HG03354 (cell line): Measurements from ENCODE around the gene KREMEN2.
"Not testable (repeated sequence)": the region's sequence is repeated elsewhere in the genome, so short reads cannot be mapped to it uniquely, and the experiment has no call there.

Experiments used
- ATAC-seq: cut with Tn5 transposase; IDR thresholded peaks from one replicate; pipeline ENCODE4 v1.9.1; 2021; ENCODE audit warnings: mild to moderate bottlenecking; ENCODE audit not compliant: unreplicated experiment, poor library complexity, severe bottlenecking

KREMEN2 gene, protein sequence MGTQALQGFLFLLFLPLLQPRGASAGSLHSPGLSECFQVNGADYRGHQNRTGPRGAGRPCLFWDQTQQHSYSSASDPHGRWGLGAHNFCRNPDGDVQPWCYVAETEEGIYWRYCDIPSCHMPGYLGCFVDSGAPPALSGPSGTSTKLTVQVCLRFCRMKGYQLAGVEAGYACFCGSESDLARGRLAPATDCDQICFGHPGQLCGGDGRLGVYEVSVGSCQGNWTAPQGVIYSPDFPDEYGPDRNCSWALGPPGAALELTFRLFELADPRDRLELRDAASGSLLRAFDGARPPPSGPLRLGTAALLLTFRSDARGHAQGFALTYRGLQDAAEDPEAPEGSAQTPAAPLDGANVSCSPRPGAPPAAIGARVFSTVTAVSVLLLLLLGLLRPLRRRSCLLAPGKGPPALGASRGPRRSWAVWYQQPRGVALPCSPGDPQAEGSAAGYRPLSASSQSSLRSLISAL

GRCh38 chr16:2963723-2964474, at the start of gene KREMEN2:
Gene KREMEN2 (plus strand): TSS chr16:2964275. CDS start chr16:2964521, 246 bp downstream.
- ATAC-seq: no peak

DNA sequence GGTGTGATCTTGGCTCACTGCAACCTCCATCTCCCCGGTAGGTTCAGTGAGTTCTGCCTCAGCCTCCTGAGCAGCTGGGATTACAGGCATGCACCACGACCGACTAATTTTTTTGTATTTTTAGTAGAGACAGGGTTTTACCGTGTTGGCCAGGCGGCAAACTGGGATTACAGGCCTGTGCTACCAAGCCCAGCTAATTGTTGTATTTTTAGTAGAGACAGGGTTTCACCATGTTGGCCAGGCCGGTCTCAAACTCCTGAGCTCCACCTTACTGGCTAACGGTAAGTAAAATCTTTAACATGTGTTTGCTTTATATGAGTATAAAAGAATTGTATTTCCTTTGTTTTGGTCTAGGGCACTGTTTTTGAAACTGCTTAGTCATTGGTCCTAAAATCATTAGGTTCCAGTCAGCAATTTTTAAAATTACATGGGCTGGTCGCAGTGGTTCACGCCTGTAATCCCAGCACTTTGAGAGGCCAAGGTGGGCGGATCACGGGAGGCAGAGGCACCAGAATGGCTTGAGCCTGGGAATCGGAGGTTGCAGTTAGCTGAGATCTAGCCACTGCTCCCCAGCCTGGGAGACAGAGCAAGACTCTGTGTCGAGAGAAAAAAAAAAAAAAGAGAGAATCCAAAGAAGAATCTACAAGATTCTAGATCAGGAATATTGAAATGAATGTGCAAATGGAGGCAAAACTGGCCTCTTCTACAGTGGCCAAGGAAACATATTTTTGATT, 48.7 kb upstream of the KREMEN2 start:
- no peak for ATAC-seq

- ATAC-seq: no peak
Observed at GRCh38 chr16:2919511-2920255, 44.4 kb upstream of the KREMEN2 start.

- no peak for ATAC-seq
Observed at GRCh38 chr16:2923481-2923880, 40.6 kb upstream of the KREMEN2 start.

GRCh38 chr16:2924901-2925755, 38.9 kb upstream of the KREMEN2 start:
- ATAC-seq: no peak

DNA sequence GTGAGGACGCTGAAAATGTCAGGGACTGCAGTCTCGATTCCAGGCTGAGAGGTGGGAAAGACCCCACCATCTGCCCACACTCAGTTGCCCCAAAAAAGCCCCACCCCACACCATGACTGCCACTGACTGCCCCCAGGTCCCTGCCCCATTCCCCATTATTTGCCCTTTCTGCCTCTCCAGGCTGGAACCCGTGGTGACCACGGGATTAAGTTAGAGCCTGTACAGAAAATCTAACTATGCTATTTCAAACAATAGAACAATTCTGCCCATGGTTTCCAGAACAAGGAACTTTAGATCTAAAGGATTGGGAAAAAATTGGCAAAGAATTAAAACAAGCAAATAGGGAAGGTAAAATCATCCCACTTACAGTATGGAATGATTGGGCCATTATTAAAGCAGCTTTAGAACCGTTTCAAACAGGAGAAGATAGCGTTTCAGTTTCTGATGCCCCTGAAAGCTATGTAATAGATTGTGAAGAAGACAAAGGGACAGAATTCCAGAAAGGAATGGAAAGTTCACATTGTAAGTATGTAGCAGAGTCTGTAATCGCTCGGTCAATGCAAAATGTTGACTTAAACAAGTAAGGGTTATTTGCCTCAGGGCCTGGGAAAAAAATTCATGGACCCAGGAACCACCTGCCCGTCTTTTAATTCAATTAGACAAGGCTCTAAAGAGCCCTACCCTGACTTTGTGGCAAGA, 38.0 kb upstream of the KREMEN2 start:
- no peak for ATAC-seq

DNA sequence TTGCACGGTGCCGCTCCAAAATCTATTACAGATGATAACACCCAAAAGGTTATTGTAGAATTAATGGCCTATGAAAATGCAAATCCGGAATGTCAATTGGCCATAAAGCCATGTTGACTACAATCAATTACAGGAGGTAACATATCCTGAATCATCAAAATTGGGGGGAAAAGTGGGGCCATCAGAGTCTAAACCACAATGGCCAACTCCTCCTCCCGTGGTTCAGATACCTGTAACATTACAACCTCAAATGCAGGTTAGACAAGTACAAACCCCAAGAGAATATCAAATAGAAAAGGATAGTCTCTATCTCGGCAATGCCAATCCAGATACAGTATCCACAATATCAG, 37.5 kb upstream of the KREMEN2 start:
- no peak for ATAC-seq

GRCh38 chr16:2927010-2927646, 36.9 kb upstream of the KREMEN2 start:
- peak; percentile 62 for ATAC-seq

- ATAC-seq: not testable (repeated sequence)
Observed at GRCh38 chr16:2928151-2928550, 35.9 kb upstream of the KREMEN2 start.

- no peak for ATAC-seq
Observed at GRCh38 chr16:2928796-2929195, 35.3 kb upstream of the KREMEN2 start.

DNA sequence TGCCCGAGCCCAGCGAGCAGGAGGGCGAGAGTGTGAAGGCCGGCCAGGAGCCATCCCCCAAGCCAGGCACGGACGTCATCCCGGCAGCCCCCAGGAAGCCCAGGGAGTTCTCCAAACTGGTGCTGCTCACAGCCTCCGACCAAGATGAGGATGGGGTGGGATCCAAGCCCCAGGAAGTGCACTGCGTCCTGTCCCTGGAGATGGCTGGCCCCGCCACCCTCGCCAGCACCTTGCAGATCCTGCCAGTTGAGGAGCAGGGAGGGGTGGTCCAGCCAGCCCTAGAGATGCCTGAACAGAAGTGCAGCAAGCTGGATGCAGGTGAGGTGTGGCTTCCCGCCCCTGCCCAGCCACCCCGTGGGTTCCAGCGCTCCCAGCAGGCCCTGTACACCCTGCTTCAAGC, 34.4 kb upstream of the KREMEN2 start:
- ATAC-seq: no peak

DNA sequence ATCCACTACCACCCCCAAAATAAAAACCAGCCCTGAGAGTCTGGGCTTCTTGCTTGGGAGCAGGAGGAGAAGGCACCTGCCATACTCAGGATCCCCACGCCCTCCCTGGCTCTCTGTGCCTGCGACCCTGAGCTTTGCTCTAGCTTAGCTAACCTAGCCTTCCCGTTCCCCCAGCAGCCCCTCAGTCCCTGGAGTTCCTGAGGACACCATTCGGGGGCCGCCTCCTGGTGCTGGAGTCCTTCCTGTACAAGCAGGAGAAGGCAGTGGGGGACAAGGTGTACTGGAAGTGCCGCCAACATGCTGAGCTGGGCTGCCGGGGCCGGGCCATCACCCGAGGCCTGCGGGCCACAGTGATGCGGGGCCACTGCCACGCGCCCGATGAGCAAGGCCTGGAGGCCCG, 33.8 kb upstream of the KREMEN2 start:
- no peak for ATAC-seq

DNA sequence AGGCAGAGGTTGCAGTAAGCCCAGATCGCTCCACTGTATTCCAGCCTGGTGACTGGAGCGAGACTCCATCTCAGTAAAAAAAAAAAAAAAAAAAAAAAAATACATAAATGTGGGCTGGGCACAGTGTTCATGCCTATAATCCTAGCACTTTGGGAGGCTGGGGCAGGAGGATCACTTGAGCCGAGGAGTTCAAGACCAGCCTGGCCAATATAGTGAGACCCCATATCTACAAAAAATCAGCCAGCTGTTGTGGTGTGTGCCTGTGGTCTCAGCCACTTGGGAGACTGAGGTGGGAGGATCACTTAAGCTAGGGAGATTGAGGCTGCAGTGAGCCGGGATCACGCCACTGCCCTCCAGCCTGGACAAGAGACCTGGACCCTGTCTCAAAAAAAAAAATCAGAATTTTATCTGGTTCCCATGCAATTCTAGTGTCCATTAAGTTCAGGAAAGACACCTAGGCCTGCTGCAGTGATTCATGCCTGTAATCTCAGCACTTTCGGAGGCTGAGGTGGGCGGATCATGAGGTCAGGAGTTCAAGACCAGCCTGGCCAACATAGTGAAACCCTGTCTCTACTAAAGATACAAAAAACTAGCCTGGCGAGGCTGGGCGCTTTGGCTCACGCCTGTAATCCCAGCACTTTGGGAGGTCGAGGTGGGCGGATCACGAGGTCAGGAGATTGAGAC, 32.7 kb upstream of the KREMEN2 start:
- ATAC-seq: not testable (repeated sequence)

DNA sequence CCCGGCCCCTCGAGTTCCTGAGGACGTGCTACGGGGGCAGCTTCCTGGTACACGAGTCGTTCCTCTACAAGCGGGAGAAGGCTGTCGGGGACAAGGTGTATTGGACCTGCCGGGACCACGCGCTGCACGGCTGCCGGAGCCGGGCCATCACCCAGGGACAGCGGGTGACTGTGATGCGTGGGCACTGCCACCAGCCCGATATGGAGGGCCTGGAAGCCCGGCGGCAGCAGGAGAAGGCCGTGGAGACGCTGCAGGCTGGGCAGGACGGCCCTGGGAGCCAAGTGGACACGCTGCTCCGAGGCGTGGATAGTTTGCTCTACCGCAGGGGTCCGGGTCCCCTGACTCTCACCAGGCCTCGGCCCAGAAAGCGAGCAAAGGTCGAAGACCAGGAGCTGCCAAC, 30.9 kb upstream of the KREMEN2 start:
- ATAC-seq: no peak

DNA sequence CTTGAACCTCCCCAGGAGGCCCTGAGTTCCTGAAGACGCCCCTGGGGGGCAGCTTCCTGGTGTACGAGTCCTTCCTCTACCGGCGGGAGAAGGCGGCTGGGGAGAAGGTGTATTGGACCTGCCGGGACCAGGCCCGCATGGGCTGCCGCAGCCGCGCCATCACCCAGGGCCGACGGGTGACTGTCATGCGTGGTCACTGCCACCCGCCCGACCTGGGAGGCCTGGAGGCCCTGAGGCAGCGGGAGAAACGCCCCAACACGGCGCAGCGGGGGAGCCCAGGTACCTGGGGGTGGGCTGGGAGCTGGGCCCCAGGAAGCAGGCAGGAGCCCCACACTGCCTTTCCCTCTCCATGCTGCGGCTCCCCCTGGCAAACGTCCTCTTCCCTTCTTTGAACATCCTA, 30.4 kb upstream of the KREMEN2 start:
- ATAC-seq: no peak

GRCh38 chr16:2934450-2934849, 29.6 kb upstream of the KREMEN2 start:
- ATAC-seq: no peak

GRCh38 chr16:2936436-2937011, 27.6 kb upstream of the KREMEN2 start:
- no peak for ATAC-seq
